SK-N-SH (cell line): ENCODE measurements around the gene SYNPO2. TPM values are rescaled to one million over a fixed set of nuclear protein-coding genes. Genes with fewer than 3 reads are reported as not detected.

Experiments
- CTCF ChIA-PET: fragments of 300-600, 350-600 bp; formaldehyde crosslinking; extraction: SDS; loops from one replicate; lab custom pipeline; 2021; lab: Yijun Ruan, JAX
- POLR2A ChIA-PET: fragments of 350-600 bp; sonication (Branson Sonifier 250); formaldehyde crosslinking; extraction: SDS; loops from one replicate; lab custom pipeline; 2020; ENCODE audit warnings: antibody characterized with exemption, inconsistent platforms; lab: Yijun Ruan, JAX
- DNase-seq: peaks from one replicate; pipeline ENCODE4 v3.0.0; 2012
- H2AFZ ChIP-seq: fragments of 200-600 bp; sonication (generic); 2 replicates; pipeline ENCODE4 v1.8.1; 2016; ENCODE audit warnings: antibody characterized with exemption, mild to moderate bottlenecking, low read depth
- H3F3A ChIP-seq: fragments of 200-600 bp; sonication (generic); replicated peaks from 2 replicates; pipeline ENCODE3; 2016; ENCODE audit warnings: antibody characterized with exemption, mild to moderate bottlenecking; ENCODE audit not compliant: insufficient read depth
- H3K27ac ChIP-seq, 2 experiments: fragments of 200-500 bp in 1 of 2; fragments of 200-600 bp in 1 of 2; sonication (Bioruptor generic) in 1 of 2; sonication (generic), shearing (Covaris generic) in 1 of 2; 2 replicates each; pipeline versions ENCODE4 v1.5.1 to v1.6.1; 2014 to 2016; ENCODE audit warnings: low read depth in 2 of 2, inconsistent platforms in 1 of 2, low read length in 1 of 2, mild to moderate bottlenecking in 1 of 2, mixed read lengths in 1 of 2
- H3K27me3 ChIP-seq: fragments of 200-600 bp; sonication (generic), shearing (Covaris generic); 2 replicates; pipeline ENCODE4 v1.6.1; 2016; ENCODE audit warnings: mixed run types; ENCODE audit not compliant: insufficient read depth
- H3K36me3 ChIP-seq, 2 experiments: fragments of 200-500 bp in 1 of 2; fragments of 200-600 bp in 1 of 2; sonication (Bioruptor generic) in 1 of 2; sonication (generic) in 1 of 2; replicated peaks in 1 of 2; 2 replicates each; pipeline versions ENCODE3 to v1.5.1; 2014 to 2016; ENCODE audit warnings: low read length in 1 of 2, mild to moderate bottlenecking in 1 of 2; ENCODE audit not compliant: insufficient read depth in 2 of 2, control insufficient read depth in 1 of 2
- H3K4me1 ChIP-seq, 2 experiments: fragments of 200-500 bp in 1 of 2; fragments of 200-600 bp in 1 of 2; sonication (Bioruptor generic) in 1 of 2; sonication (generic), shearing (Covaris generic) in 1 of 2; 2 replicates each; pipeline versions ENCODE4 v1.5.1 to v1.6.1; 2014 to 2016; ENCODE audit warnings: low read depth in 1 of 2, low read length in 1 of 2, mixed run types in 1 of 2; ENCODE audit not compliant: insufficient read depth in 2 of 2, control insufficient read depth in 1 of 2
- H3K4me2 ChIP-seq: fragments of 200-600 bp; sonication (generic), shearing (Covaris generic); 2 replicates; pipeline ENCODE4 v1.6.1; 2017; ENCODE audit warnings: mixed run types
- H3K4me3 ChIP-seq, 2 experiments: fragments of 200-500 bp in 1 of 2; fragments of 200-600 bp in 1 of 2; sonication (Bioruptor generic) in 1 of 2; sonication (generic), shearing (Covaris generic) in 1 of 2; 2 replicates each; pipeline versions ENCODE4 v1.5.1 to v1.8.1; 2014 to 2016; ENCODE audit warnings: low read depth in 2 of 2, inconsistent platforms in 1 of 2, low read length in 1 of 2, mild to moderate bottlenecking in 1 of 2, mixed read lengths in 1 of 2, moderate library complexity in 1 of 2
- H3K79me2 ChIP-seq: fragments of 200-600 bp; sonication (generic); 2 replicates; pipeline ENCODE4 v1.8.1; 2017; ENCODE audit warnings: mild to moderate bottlenecking; ENCODE audit not compliant: insufficient read depth
- H3K9ac ChIP-seq: fragments of 200-600 bp; sonication (generic); 2 replicates; pipeline ENCODE4 v1.6.1; 2017; ENCODE audit warnings: mixed run types
- H3K9me2 ChIP-seq: fragments of 200-600 bp; sonication (generic); 2 replicates; pipeline ENCODE4 v1.6.1; 2017; ENCODE audit warnings: mixed run types
- H3K9me3 ChIP-seq: fragments of 200-600 bp; sonication (generic); 2 replicates; pipeline ENCODE4 v1.6.1; 2017; ENCODE audit warnings: mixed run types, mild to moderate bottlenecking, moderate library complexity
- H4K20me1 ChIP-seq: fragments of 200-600 bp; sonication (generic); 2 replicates; pipeline ENCODE4 v1.6.1; 2017; ENCODE audit warnings: mild to moderate bottlenecking, mixed run types; ENCODE audit not compliant: insufficient read depth
- CHD2 ChIP-seq: fragments of 150-350 bp; IDR thresholded peaks from 2 replicates; pipeline ENCODE4 v1.6.1; 2018; ENCODE audit warnings: low read length; ENCODE audit not compliant: partially characterized antibody
- FOSL2 ChIP-seq: IDR thresholded peaks from 2 replicates; pipeline ENCODE4 v1.4.0; 2012; ENCODE audit warnings: low read depth, mild to moderate bottlenecking, moderate library complexity, borderline replicate concordance
- FOXM1 ChIP-seq: IDR thresholded peaks from 2 replicates; pipeline ENCODE4 v1.4.0; 2012; ENCODE audit warnings: low read depth, mild to moderate bottlenecking
- GATA2 ChIP-seq: sonication (generic); formaldehyde crosslinking; IDR thresholded peaks from 2 replicates; pipeline ENCODE4 v1.5.0; 2020; ENCODE audit warnings: mild to moderate bottlenecking, missing genetic modification reagents
- JUND ChIP-seq: IDR thresholded peaks from 2 replicates; pipeline ENCODE4 v1.4.0; 2012
- MXI1 ChIP-seq: IDR thresholded peaks from 2 replicates; pipeline ENCODE4 v1.6.1; 2012; ENCODE audit warnings: mild to moderate bottlenecking, low read depth, low read length, improper control_type of control experiment
- NRF1 ChIP-seq: IDR thresholded peaks from 2 replicates; pipeline ENCODE4 v1.6.1; 2012; ENCODE audit warnings: low read depth, mild to moderate bottlenecking, low read length
- POLR2AphosphoS5 ChIP-seq: IDR thresholded peaks from 2 replicates; pipeline ENCODE4 v1.6.1; 2012; ENCODE audit warnings: low read depth, low read length
- RAD21 ChIP-seq: IDR thresholded peaks from 2 replicates; pipeline ENCODE4 v1.6.1; 2012; ENCODE audit warnings: mild to moderate bottlenecking, low read length
- RCOR1 ChIP-seq: fragments of 150-350 bp; IDR thresholded peaks from 2 replicates; pipeline ENCODE4 v1.6.1; 2017; ENCODE audit warnings: antibody characterized with exemption, low read length
- RXRA ChIP-seq: IDR thresholded peaks from 2 replicates; pipeline ENCODE4 v1.4.0; 2012; ENCODE audit warnings: low read depth, mild to moderate bottlenecking, borderline replicate concordance
- SIN3A ChIP-seq: IDR thresholded peaks from 2 replicates; pipeline ENCODE4 v1.6.1; 2012; ENCODE audit warnings: low read depth, mild to moderate bottlenecking, low read length, moderate library complexity, borderline replicate concordance
- TAF1 ChIP-seq: IDR thresholded peaks from 2 replicates; pipeline ENCODE4 v1.6.1; 2012; ENCODE audit warnings: low read depth, mild to moderate bottlenecking, low read length, moderate library complexity, borderline replicate concordance
- TCF12 ChIP-seq: IDR thresholded peaks from 2 replicates; pipeline ENCODE4 v1.4.0; 2012
- TEAD4 ChIP-seq: IDR thresholded peaks from 2 replicates; pipeline ENCODE4 v1.4.0; 2012; ENCODE audit warnings: mild to moderate bottlenecking, borderline replicate concordance; ENCODE audit not compliant: insufficient read depth
- WGBS: methylation state at CpG from one replicate; pipeline ENCODE4 v1.1.6; 2017; ENCODE audit warnings: low lambda C conversion rate; 5-methylcytosine and 5-hydroxymethylcytosine counted together
- polyA plus RNA-seq, 3 experiments: library from polyadenylated mRNA; depleted of rRNA; stranded (reverse); fragments of >200 nt; gene quantifications; 2 replicates each; pipeline ENCODE4 v1.2.3, GENCODE V29; 2012
- TF ChIP-seq, protein P1 (sequence below): IDR thresholded peaks from 2 replicates; pipeline ENCODE4 v1.6.1; 2012; ENCODE audit warnings: mild to moderate bottlenecking, low read depth, low read length, moderate library complexity
- TF ChIP-seq, protein P2 (sequence below): IDR thresholded peaks from 2 replicates; pipeline ENCODE4 v1.4.0; 2012; ENCODE audit warnings: low read depth, borderline replicate concordance
- TF ChIP-seq, protein P3 (sequence below): IDR thresholded peaks from 2 replicates; pipeline ENCODE4 v1.4.0; 2012; ENCODE audit warnings: low read depth
- TF ChIP-seq, protein P4 (sequence below): IDR thresholded peaks from 2 replicates; pipeline ENCODE4 v1.4.0; 2012; ENCODE audit warnings: low read depth, borderline replicate concordance
- TF ChIP-seq, protein P5 (sequence below): fragments of 200-600 bp; sonication (generic); IDR thresholded peaks from 2 replicates; pipeline ENCODE4 v1.6.1; 2017; ENCODE audit warnings: antibody characterized with exemption, mild to moderate bottlenecking, moderate library complexity

SYNPO2 gene
- polyA plus RNA-seq, 1 of the 3 experiments (the other 2 are of a cell fraction): 7.2 TPM

DNA sequence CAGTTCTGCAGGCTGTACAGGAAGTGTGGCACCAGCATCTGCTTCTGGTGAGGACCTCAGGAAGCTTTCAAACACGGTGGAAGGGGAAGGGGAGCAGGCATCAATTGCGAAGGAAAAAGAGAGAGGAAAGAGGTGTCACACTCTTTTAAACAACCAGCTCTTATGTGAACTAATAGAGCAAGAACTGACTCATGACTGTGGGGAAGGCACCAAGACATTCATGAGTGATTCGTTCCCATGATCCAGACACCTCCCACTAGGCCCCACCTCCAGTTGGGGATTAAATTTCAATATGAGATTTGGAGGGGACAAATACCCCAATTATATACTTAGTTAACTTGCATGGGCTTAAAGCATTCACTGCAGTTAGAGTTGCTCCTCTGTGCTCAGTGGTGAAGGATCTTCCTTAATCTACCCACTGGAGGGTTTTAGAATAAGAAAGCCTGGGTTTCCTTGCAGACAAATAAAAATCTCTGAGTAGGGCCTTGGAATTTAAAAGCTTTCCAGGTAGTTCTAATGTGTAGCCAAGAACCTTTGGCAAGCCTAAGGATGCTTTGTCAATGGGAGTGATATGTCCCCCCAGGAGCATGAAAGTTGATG is 60.0 kb downstream of the SYNPO2 start:
- CTCF ChIA-PET: no interaction called here
- H3K9ac ChIP-seq: no peak overlapping the region
- peaks cover 4% of the 10 kb centered on the region for H3F3A ChIP-seq
- no peak for TF ChIP-seq CHD2
- TF ChIP-seq POLR2AphosphoS5: no peak
- TF ChIP-seq RCOR1: no peak
- TF ChIP-seq RXRA: no peak
- TF ChIP-seq FOXM1: no peak
- TF ChIP-seq, protein P1, sequence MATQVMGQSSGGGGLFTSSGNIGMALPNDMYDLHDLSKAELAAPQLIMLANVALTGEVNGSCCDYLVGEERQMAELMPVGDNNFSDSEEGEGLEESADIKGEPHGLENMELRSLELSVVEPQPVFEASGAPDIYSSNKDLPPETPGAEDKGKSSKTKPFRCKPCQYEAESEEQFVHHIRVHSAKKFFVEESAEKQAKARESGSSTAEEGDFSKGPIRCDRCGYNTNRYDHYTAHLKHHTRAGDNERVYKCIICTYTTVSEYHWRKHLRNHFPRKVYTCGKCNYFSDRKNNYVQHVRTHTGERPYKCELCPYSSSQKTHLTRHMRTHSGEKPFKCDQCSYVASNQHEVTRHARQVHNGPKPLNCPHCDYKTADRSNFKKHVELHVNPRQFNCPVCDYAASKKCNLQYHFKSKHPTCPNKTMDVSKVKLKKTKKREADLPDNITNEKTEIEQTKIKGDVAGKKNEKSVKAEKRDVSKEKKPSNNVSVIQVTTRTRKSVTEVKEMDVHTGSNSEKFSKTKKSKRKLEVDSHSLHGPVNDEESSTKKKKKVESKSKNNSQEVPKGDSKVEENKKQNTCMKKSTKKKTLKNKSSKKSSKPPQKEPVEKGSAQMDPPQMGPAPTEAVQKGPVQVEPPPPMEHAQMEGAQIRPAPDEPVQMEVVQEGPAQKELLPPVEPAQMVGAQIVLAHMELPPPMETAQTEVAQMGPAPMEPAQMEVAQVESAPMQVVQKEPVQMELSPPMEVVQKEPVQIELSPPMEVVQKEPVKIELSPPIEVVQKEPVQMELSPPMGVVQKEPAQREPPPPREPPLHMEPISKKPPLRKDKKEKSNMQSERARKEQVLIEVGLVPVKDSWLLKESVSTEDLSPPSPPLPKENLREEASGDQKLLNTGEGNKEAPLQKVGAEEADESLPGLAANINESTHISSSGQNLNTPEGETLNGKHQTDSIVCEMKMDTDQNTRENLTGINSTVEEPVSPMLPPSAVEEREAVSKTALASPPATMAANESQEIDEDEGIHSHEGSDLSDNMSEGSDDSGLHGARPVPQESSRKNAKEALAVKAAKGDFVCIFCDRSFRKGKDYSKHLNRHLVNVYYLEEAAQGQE: no peak
- TF ChIP-seq FOSL2: no peak
- TF ChIP-seq, protein P2, sequence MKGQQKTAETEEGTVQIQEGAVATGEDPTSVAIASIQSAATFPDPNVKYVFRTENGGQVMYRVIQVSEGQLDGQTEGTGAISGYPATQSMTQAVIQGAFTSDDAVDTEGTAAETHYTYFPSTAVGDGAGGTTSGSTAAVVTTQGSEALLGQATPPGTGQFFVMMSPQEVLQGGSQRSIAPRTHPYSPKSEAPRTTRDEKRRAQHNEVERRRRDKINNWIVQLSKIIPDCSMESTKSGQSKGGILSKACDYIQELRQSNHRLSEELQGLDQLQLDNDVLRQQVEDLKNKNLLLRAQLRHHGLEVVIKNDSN: no peak
- TF ChIP-seq, protein P3, sequence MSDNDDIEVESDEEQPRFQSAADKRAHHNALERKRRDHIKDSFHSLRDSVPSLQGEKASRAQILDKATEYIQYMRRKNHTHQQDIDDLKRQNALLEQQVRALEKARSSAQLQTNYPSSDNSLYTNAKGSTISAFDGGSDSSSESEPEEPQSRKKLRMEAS: no peak
- no peak for TF ChIP-seq MXI1
- no peak for TF ChIP-seq TAF1
- no peak for TF ChIP-seq TCF12
- TF ChIP-seq SIN3A: no peak
- TF ChIP-seq RAD21: no peak
- TF ChIP-seq JUND: no peak
- TF ChIP-seq NRF1: no peak
- TF ChIP-seq, protein P4, sequence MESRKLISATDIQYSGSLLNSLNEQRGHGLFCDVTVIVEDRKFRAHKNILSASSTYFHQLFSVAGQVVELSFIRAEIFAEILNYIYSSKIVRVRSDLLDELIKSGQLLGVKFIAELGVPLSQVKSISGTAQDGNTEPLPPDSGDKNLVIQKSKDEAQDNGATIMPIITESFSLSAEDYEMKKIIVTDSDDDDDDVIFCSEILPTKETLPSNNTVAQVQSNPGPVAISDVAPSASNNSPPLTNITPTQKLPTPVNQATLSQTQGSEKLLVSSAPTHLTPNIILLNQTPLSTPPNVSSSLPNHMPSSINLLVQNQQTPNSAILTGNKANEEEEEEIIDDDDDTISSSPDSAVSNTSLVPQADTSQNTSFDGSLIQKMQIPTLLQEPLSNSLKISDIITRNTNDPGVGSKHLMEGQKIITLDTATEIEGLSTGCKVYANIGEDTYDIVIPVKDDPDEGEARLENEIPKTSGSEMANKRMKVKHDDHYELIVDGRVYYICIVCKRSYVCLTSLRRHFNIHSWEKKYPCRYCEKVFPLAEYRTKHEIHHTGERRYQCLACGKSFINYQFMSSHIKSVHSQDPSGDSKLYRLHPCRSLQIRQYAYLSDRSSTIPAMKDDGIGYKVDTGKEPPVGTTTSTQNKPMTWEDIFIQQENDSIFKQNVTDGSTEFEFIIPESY: no peak
- no peak for TF ChIP-seq TEAD4
- TF ChIP-seq, protein P5, sequence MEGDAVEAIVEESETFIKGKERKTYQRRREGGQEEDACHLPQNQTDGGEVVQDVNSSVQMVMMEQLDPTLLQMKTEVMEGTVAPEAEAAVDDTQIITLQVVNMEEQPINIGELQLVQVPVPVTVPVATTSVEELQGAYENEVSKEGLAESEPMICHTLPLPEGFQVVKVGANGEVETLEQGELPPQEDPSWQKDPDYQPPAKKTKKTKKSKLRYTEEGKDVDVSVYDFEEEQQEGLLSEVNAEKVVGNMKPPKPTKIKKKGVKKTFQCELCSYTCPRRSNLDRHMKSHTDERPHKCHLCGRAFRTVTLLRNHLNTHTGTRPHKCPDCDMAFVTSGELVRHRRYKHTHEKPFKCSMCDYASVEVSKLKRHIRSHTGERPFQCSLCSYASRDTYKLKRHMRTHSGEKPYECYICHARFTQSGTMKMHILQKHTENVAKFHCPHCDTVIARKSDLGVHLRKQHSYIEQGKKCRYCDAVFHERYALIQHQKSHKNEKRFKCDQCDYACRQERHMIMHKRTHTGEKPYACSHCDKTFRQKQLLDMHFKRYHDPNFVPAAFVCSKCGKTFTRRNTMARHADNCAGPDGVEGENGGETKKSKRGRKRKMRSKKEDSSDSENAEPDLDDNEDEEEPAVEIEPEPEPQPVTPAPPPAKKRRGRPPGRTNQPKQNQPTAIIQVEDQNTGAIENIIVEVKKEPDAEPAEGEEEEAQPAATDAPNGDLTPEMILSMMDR: no peak
- no peak for TF ChIP-seq GATA2 (CRISPR knock-in tag)
- H3K4me1 ChIP-seq: peaks cover 2 to 20% of the 10 kb centered on the region in 2 experiments; a peak in 3 of 4 replicates
- H3K4me3 ChIP-seq: no peak overlapping the region
- H2AFZ ChIP-seq: no peak overlapping the region
- no peaks in the 10 kb centered on the region for H3K9me3 ChIP-seq
- no peaks in the 10 kb centered on the region for H3K9me2 ChIP-seq
- WGBS: 83% methylated on average over 3 of the region's 3 CpGs
- no peaks in the 10 kb centered on the region for H3K79me2 ChIP-seq
- no peak for DNase-seq
- H3K36me3 ChIP-seq: peaks cover 0 to 2% of the 10 kb centered on the region in 2 experiments
- POLR2A ChIA-PET: no interaction called here
- H3K27me3 ChIP-seq: no peaks in the 10 kb centered on the region
- H4K20me1 ChIP-seq: no peaks in the 10 kb centered on the region
- no peak overlapping the region for H3K27ac ChIP-seq
- H3K4me2 ChIP-seq: no peak overlapping the region
